SH-SY5Y (cell line): ENCODE results near the gene GNAL.

Source experiments
- GATA2 ChIP-seq: IDR thresholded peaks from 2 replicates; pipeline ENCODE4 v1.6.1; 2011; ENCODE audit warnings: mild to moderate bottlenecking, low read depth, low read length
- GATA3 ChIP-seq: IDR thresholded peaks from 2 replicates; pipeline ENCODE4 v1.6.1; 2011; ENCODE audit warnings: low read depth, mild to moderate bottlenecking, low read length, moderate library complexity

GNAL gene

DNA sequence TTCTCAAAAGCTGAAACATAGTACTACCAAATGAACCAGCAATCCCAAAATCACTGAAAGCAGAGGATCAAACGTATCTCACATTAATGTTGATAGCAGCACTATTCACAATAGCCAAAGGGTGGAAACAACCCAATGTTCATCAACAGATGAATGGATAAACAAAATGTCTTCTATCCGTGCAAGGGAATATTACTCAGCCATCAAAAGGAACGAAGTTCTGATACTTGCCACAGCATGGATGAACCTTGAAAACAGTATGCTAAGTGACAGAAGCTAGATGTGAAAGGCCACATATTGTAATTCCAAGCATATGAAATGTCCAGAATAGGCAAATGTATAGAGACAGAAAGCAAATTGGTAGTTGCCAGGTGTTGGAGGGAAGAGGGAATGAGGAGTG, 105.1 kb downstream of the GNAL start:
- no peak for TF ChIP-seq GATA2
- TF ChIP-seq GATA3: no peak

DNA sequence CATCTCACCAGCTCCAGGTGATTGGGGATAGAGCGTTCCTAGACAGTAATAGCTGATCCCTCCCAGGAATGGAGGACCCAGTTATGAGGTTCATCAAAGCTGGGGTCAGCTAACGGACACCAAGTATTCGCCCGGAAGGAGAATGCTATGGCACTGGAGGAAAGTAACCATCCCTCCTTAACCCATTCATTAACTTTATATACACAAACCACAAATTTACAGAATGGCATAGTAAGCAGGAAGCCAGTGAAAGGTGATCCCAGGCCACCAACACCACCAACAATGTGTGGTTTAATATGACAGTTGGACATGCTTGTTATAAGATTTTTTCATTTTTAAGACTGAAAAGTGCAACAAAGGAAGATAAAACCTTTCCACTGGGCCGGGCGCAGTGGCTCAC, 106.9 kb downstream of the GNAL start:
- TF ChIP-seq GATA2 (no peak), GATA3 (no peak)

DNA sequence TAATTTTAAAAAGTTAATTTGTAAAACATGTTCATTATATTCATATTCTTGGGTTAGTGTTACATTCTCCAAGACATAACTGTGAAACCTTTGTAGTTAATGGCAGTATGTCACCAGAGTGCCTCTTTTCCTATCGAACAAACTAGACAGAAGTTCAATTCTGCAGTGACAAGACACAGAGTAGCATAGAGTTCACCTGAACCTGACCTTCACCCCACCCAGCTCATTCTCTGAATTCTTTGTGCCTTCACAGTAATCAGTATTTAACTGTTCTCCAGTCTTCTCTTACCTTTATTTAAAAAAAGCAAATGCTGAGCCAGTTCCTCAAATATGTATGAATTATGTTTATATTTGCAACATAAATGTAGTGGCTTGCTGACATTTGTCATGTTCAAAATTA, 109.2 kb downstream of the GNAL start:
- no peak for TF ChIP-seq GATA2
- TF ChIP-seq GATA3: no peak

GRCh38 chr18:11799066-11799465, 110.0 kb downstream of the GNAL start:
- TF ChIP-seq GATA2 (no peak), GATA3 (no peak)

GRCh38 chr18:11800566-11801334, 111.7 kb downstream of the GNAL start:
- no peak for TF ChIP-seq GATA3
- TF ChIP-seq GATA2: no peak

DNA sequence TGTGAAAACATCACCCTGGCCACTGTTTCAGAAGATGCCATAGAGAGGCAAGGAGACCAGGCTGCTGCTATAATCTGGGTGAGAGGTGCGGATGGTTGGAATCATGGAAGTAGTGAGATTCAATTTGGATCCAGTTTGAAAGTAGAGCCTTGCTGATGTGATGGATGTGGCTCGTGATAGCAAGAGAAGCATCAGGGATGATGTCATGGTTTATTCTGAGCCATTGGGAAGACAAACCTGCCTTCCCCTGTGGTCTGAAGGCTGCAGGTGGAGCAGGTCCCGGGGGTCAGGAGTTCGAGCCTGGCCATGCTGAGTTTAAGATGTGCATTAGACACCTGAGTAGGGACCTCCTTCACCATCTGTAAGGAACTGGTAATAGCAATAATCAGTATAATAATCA, 112.5 kb downstream of the GNAL start:
- TF ChIP-seq GATA3 (no peak), GATA2 (no peak)

GRCh38 chr18:11802158-11802557, 113.1 kb downstream of the GNAL start:
- TF ChIP-seq GATA3: no peak
- no peak for TF ChIP-seq GATA2

GRCh38 chr18:11802586-11802985, 113.5 kb downstream of the GNAL start:
- TF ChIP-seq GATA2 (no peak), GATA3 (no peak)

- TF ChIP-seq GATA2 (no peak), GATA3 (no peak)
Measured at GRCh38 chr18:11807233-11807632, 118.2 kb downstream of the GNAL start.

DNA sequence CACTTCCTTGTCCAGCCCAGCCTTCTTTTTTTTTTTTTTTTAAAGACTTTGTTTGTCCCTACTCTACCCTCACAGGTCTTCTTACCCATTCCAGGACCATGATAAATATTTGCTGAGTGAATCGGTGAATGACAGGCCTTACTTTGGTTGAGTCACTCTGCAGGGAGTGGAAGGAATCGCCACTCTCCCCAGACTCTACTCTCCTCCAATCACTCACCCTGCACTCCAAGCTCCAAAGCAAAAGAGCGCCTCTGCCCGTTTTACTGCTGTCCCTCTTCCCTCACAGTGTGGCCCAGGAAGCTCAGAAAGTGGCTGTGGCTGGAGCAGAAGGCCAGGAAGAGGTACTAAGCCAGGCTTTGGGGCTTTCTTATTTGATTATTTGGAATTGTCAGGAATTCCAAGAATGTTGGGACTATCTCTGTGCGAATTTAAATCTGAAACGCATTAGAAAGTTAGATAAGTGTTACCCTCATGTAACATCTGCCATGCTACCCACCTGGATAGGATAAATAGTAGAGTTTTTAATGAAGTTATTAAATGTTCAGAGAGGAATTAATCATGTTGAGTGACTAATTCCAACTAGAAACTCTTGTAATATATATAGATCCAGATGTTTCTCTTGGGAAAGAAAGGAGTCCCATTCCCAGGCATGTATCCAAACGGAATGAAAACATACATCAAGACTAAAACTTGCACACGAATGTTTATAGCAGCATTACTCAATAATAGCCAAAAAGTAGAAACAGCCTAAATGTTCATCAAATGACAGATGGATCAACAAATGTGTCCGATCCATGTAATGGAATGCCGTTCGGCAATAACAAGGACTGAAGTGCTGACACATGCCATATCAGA, 119.2 kb downstream of the GNAL start:
- no peak for TF ChIP-seq GATA3
- TF ChIP-seq GATA2: no peak

GRCh38 chr18:11809895-11810294, 120.8 kb downstream of the GNAL start:
- TF ChIP-seq GATA2 (no peak), GATA3 (no peak)

GRCh38 chr18:11810379-11810778, 121.3 kb downstream of the GNAL start:
- TF ChIP-seq GATA2 (no peak), GATA3 (no peak)

GRCh38 chr18:11811009-11811408, 121.9 kb downstream of the GNAL start:
- TF ChIP-seq GATA3 (no peak), GATA2 (no peak)

DNA sequence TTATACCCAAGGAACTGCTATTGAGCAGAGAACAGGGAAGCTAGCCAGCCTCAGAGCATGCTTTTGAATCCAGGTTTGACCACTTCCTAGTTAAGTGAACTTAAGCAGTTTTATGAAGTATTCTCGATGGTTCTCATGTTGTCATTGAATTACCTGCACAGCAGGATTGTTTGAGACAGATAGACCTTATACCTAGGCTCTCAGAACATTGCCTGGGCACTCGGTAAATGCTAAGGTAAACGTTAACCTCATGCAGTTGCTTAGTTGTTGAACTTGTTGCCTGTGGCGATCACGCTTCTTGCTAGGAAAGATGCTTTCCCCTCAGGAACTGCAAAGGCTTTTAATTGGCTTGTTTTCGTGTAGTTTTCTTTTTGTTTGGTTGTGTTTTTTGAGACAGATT, 128.2 kb downstream of the GNAL start:
- no peak for TF ChIP-seq GATA2
